Esophagus squamous epithelium (tissue), 5 donors: Measurements from ENCODE around the gene KIAA1671. TPM values are rescaled to one million over a fixed set of nuclear protein-coding genes. Genes with fewer than 3 reads are reported as not detected.
A peak's percentile ranks its signal among the peaks of the same experiment; 100 is the strongest.

ENCODE experiments used
- DNase-seq: peaks from one replicate; lab custom pipeline; 2025; lab: John Stamatoyannopoulos, UW
- H3K27ac ChIP-seq, 4 donors: fragments of 200-600 bp; sonication (generic); one replicate each; pipeline ENCODE4 v1.5.1; 2016 to 2019; ENCODE audit warnings: mild to moderate bottlenecking in 1 of 4
- H3K27me3 ChIP-seq, 4 donors: fragments of 200-600 bp; sonication (generic); 1 replicate in 3 of 4; 2 replicates in 1 of 4; pipeline versions ENCODE4 v1.5.1 to v1.6.0; 2017 to 2021; ENCODE audit warnings: antibody characterized with exemption in 1 of 4
- H3K36me3 ChIP-seq, 3 donors: fragments of 200-600 bp; sonication (generic); one replicate each; pipeline ENCODE4 v1.5.1; 2016 to 2019
- H3K4me1 ChIP-seq, 3 donors: fragments of 200-600 bp; sonication (generic); one replicate each; pipeline ENCODE4 v1.5.1; 2017 to 2019
- H3K4me3 ChIP-seq, 4 donors: fragments of 200-600 bp; sonication (generic); 1 replicate in 3 of 4; 2 replicates in 1 of 4; pipeline ENCODE4 v1.5.1; 2016 to 2019; ENCODE audit warnings: mild to moderate bottlenecking in 2 of 4, moderate library complexity in 1 of 4
- H3K9me3 ChIP-seq, 3 donors: fragments of 200-600 bp; sonication (generic); one replicate each; pipeline ENCODE4 v1.5.1; 2016 to 2019
- CTCF ChIP-seq, 6 experiments: fragments of 450-650 bp in 4 of 6; fragments of 200-600 bp in 2 of 6; sonication (generic) in 2 of 6; IDR thresholded peaks; one replicate each; pipeline ENCODE4 v1.5.1; 2016 to 2019; ENCODE audit warnings: antibody characterized with exemption in 6 of 6, mild to moderate bottlenecking in 4 of 6, moderate library complexity in 4 of 6
- POLR2A ChIP-seq, 4 donors: fragments of 450-650 bp; IDR thresholded peaks; one replicate each; pipeline ENCODE4 v1.6.1; 2017; ENCODE audit warnings: antibody characterized with exemption in 4 of 4, mild to moderate bottlenecking in 4 of 4, moderate library complexity in 3 of 4
- WGBS, 2 donors: methylation state at CpG; one replicate each; pipeline ENCODE4 v1.1.5; 2018; 5-methylcytosine and 5-hydroxymethylcytosine counted together
- intact Hi-C: fragments of 100-400 bp; cut with DNase I; formaldehyde crosslinking; loops from one replicate; pipeline ENCODE4 v1.15.0; 2022
- total RNA-seq, 4 donors: library from RNA; depleted of rRNA; stranded (reverse); fragments of >200 nt; gene quantifications; one replicate each; pipeline ENCODE4 v1.1.0, GENCODE V29; 2016
- donor health status: DM: yes; HTN: yes; CAD: no.

KIAA1671 gene
- total RNA-seq, 4 donors from 2014 or later, result 43.1 to 73.2 (median 47.5) TPM

- TF ChIP-seq CTCF (IDR thresholded peaks at IDR 0.05), result no peak
- TF ChIP-seq POLR2A (IDR thresholded peaks at IDR 0.05), result no peak
- 49 to 52% methylated on average over 5 to 6 of the region's 6 CpGs for WGBS, 2 donors
- peaks cover 36 to 100% (median 67%) of the 10 kb centered on the region in 3 donors for H3K4me1 ChIP-seq
- intact Hi-C loops, result no loop called here
- DNase-seq, result no peak
- peak overlapping the region in 3 of 4 donors; percentile 38 to 89 (median 79) for H3K27ac ChIP-seq
- no peaks in the 10 kb centered on the region for H3K9me3 ChIP-seq
- no peaks in the 10 kb centered on the region for H3K27me3 ChIP-seq
- no peaks in the 10 kb centered on the region for H3K36me3 ChIP-seq
- no peak overlapping the region for H3K4me3 ChIP-seq
These were observed 177.9 kb downstream of the KIAA1671 start for GRCh38 chr22:25130462-25130861.

- DNase-seq, result no peak
- peaks cover 43 to 100% (median 76%) of the 10 kb centered on the region in 3 donors for H3K4me1 ChIP-seq
- H3K36me3 ChIP-seq, result no peaks in the 10 kb centered on the region
- peak overlapping the region; percentile 38 to 89 (median 61) for H3K27ac ChIP-seq
- no peaks in the 10 kb centered on the region for H3K9me3 ChIP-seq
- H3K4me3 ChIP-seq, result no peak overlapping the region
- 58 to 69% methylated on average over 2 to 5 of the region's 9 CpGs for WGBS, 2 donors
- intact Hi-C loops, result no loop called here
- TF ChIP-seq POLR2A (IDR thresholded peaks at IDR 0.05) (no peak), CTCF (IDR thresholded peaks at IDR 0.05) (peak in 2 of 6 experiments; percentile 5 to 24)
- no peaks in the 10 kb centered on the region for H3K27me3 ChIP-seq
These were observed 178.8 kb downstream of the KIAA1671 start for GRCh38 chr22:25131198-25131887.

- no peak for DNase-seq
- H3K4me1 ChIP-seq, result peaks cover 47 to 100% (median 81%) of the 10 kb centered on the region in 3 donors
These were observed 181.5 kb downstream of the KIAA1671 start for GRCh38 chr22:25134028-25134427.

GRCh38 chr22:25134451-25134850 lies 181.9 kb downstream of the KIAA1671 start:
- Histone ChIP-seq H3K4me3 (no peak overlapping the region), H3K27ac (peak overlapping the region; percentile 71 to 89 (median 80)), H3K4me1 (peaks cover 47 to 100% (median 83%) of the 10 kb centered on the region in 3 donors), H3K27me3 (no peaks in the 10 kb centered on the region), H3K9me3 (peaks cover 0 to 4% (median 0%) of the 10 kb centered on the region in 3 donors), H3K36me3 (peaks cover 0 to 5% (median 0%) of the 10 kb centered on the region in 3 donors)
- intact Hi-C loops, result no loop called here
- DNase-seq, result no peak
- TF ChIP-seq CTCF (IDR thresholded peaks at IDR 0.05) (no peak), POLR2A (IDR thresholded peaks at IDR 0.05) (no peak)
- WGBS, 2 donors, result 7 to 42% methylated on average over 1 to 2 of the region's 2 CpGs

More at GRCh38 chr22:25134028-25134427, 181.5 kb downstream of the KIAA1671 start:
- WGBS, 2 donors, result 21 to 33% methylated on average over 4 of the region's 4 CpGs
- no peak for TF ChIP-seq POLR2A (IDR thresholded peaks at IDR 0.05)
- TF ChIP-seq CTCF (IDR thresholded peaks at IDR 0.05), result no peak
- Histone ChIP-seq H3K27me3 (no peaks in the 10 kb centered on the region), H3K4me3 (no peak overlapping the region), H3K36me3 (peaks cover 0 to 5% (median 0%) of the 10 kb centered on the region in 3 donors), H3K27ac (peak overlapping the region; percentile 75 to 89 (median 80)), H3K9me3 (peaks cover 0 to 4% (median 0%) of the 10 kb centered on the region in 3 donors)
- intact Hi-C loops, result no loop called here

- no peaks in the 10 kb centered on the region for H3K27me3 ChIP-seq
- DNase-seq, result no peak
- WGBS, 2 donors, result 57 to 62% methylated on average over 5 of the region's 5 CpGs
- peaks cover 33 to 91% (median 61%) of the 10 kb centered on the region in 3 donors for H3K4me1 ChIP-seq
- H3K4me3 ChIP-seq, result no peak overlapping the region
- intact Hi-C loops, result no loop called here
- peak overlapping the region; percentile 49 to 89 (median 80) for H3K27ac ChIP-seq
- peaks cover 0 to 4% (median 0%) of the 10 kb centered on the region in 3 donors for H3K9me3 ChIP-seq
- no peak for TF ChIP-seq CTCF (IDR thresholded peaks at IDR 0.05)
- peaks cover 0 to 15% (median 0%) of the 10 kb centered on the region in 3 donors for H3K36me3 ChIP-seq
These were observed 184.5 kb downstream of the KIAA1671 start for GRCh38 chr22:25136953-25137576.
